Erythroblast (primary cell): ENCODE measurements around the gene MINPP1.
"Not testable (repeated sequence)": the region's sequence is repeated elsewhere in the genome, so short reads cannot be mapped to it uniquely, and the experiment has no call there.

Source experiments
- DNase-seq, 2 experiments: peaks; one replicate each; lab custom pipeline; 2025; lab: John Stamatoyannopoulos, UW
- GATA1 ChIP-seq: IDR thresholded peaks from 2 replicates; pipeline ENCODE4 v1.6.1; 2011; ENCODE audit warnings: low read depth, mild to moderate bottlenecking, control low read depth, low read length, moderate library complexity
- POLR2A ChIP-seq: IDR thresholded peaks from 2 replicates; pipeline ENCODE4 v1.6.1; 2011; ENCODE audit warnings: mild to moderate bottlenecking, low read length

MINPP1 gene

GRCh38 chr10:87504640-87505365, at the start of gene MINPP1:
MINPP1 (plus strand) TSS chr10:87504893; CDS start chr10:87504916, 23 bp downstream.
- TF ChIP-seq POLR2A (peak; percentile 98), GATA1 (no peak)
- DNase-seq: peak; percentile 88 to 92

- not testable (repeated sequence) for DNase-seq
Observed at GRCh38 chr10:87456586-87457220, 48.0 kb upstream of the MINPP1 start.

- not testable (repeated sequence) for DNase-seq
Observed at GRCh38 chr10:87461751-87462150, 42.9 kb upstream of the MINPP1 start.

- DNase-seq: not testable (repeated sequence)
Observed at GRCh38 chr10:87466849-87467248, 37.8 kb upstream of the MINPP1 start.

- not testable (repeated sequence) for DNase-seq
Observed at GRCh38 chr10:87488733-87489132, 16.0 kb upstream of the MINPP1 start.

GRCh38 chr10:87490285-87490684, 14.4 kb upstream of the MINPP1 start:
- not testable (repeated sequence) for DNase-seq

GRCh38 chr10:87492450-87492849, 12.2 kb upstream of the MINPP1 start:
- DNase-seq: not testable (repeated sequence)

- DNase-seq: not testable (repeated sequence)
Observed at GRCh38 chr10:87495446-87495845, 9.2 kb upstream of the MINPP1 start.

GRCh38 chr10:87497386-87497785, 7.3 kb upstream of the MINPP1 start:
- peak; percentile 83 to 85 for DNase-seq
- TF ChIP-seq POLR2A: peak; percentile 30

- DNase-seq: not testable (repeated sequence)
Observed at GRCh38 chr10:87498106-87498789, 6.4 kb upstream of the MINPP1 start.

- TF ChIP-seq GATA1 (peak; percentile 81), POLR2A (peak; percentile 86)
- DNase-seq: peak; percentile 94 to 99
Observed at GRCh38 chr10:87500646-87501048, 4.0 kb upstream of the MINPP1 start.

GRCh38 chr10:87503401-87503800, 1.3 kb upstream of the MINPP1 start:
- TF ChIP-seq POLR2A (peak; percentile 62), GATA1 (no peak)
- DNase-seq: peak; percentile 68 to 71

- no peak for TF ChIP-seq POLR2A
- TF ChIP-seq GATA1: no peak
- DNase-seq: peak; percentile 63 to 83
Observed at GRCh38 chr10:87503886-87504285, 807 bp upstream of the MINPP1 start.

- TF ChIP-seq GATA1: no peak
- TF ChIP-seq POLR2A: no peak
- no peak for DNase-seq
Observed at GRCh38 chr10:87504307-87504639, 420 bp upstream of the MINPP1 start.

- peak; percentile 80 to 88 for DNase-seq
- TF ChIP-seq GATA1 (no peak), POLR2A (no peak)
Observed at GRCh38 chr10:87505366-87506111, 846 bp downstream of the MINPP1 start.

- peak; percentile 33 to 68 for DNase-seq
- peak; percentile 4 for TF ChIP-seq POLR2A
- TF ChIP-seq GATA1: no peak
Observed at GRCh38 chr10:87506956-87507355, 2.3 kb downstream of the MINPP1 start.
